HEK293 (cell line): Measurements from ENCODE around the gene AHRR.

ENCODE experiments used
- ZNF354C ChIP-seq: fragments of 450-650 bp; formaldehyde crosslinking; IDR thresholded peaks from 2 replicates; pipeline ENCODE4 v1.5.1; 2016; ENCODE audit warnings: missing biosample characterization, missing genetic modification characterization, low read depth, borderline replicate concordance
- ZNF362 ChIP-seq: fragments of 450-650 bp; formaldehyde crosslinking; IDR thresholded peaks from 2 replicates; pipeline ENCODE4 v1.5.1; 2016; ENCODE audit warnings: missing biosample characterization, missing genetic modification characterization
- TF ChIP-seq, protein P1 (sequence below): fragments of 450-650 bp; formaldehyde crosslinking; IDR thresholded peaks from 2 replicates; pipeline ENCODE4 v1.5.1; 2016; ENCODE audit warnings: missing biosample characterization, missing genetic modification characterization
- TF ChIP-seq, protein P2 (sequence below): fragments of 450-650 bp; formaldehyde crosslinking; IDR thresholded peaks from 2 replicates; pipeline ENCODE4 v1.5.1; 2016; ENCODE audit warnings: missing biosample characterization, missing genetic modification characterization

- TF ChIP-seq ZNF354C (tag by site-specific recombination) (no peak), ZNF362 (tag by site-specific recombination) (no peak)
- TF ChIP-seq, protein P1, sequence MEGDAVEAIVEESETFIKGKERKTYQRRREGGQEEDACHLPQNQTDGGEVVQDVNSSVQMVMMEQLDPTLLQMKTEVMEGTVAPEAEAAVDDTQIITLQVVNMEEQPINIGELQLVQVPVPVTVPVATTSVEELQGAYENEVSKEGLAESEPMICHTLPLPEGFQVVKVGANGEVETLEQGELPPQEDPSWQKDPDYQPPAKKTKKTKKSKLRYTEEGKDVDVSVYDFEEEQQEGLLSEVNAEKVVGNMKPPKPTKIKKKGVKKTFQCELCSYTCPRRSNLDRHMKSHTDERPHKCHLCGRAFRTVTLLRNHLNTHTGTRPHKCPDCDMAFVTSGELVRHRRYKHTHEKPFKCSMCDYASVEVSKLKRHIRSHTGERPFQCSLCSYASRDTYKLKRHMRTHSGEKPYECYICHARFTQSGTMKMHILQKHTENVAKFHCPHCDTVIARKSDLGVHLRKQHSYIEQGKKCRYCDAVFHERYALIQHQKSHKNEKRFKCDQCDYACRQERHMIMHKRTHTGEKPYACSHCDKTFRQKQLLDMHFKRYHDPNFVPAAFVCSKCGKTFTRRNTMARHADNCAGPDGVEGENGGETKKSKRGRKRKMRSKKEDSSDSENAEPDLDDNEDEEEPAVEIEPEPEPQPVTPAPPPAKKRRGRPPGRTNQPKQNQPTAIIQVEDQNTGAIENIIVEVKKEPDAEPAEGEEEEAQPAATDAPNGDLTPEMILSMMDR (tag by site-specific recombination): no peak
- TF ChIP-seq, protein P2, sequence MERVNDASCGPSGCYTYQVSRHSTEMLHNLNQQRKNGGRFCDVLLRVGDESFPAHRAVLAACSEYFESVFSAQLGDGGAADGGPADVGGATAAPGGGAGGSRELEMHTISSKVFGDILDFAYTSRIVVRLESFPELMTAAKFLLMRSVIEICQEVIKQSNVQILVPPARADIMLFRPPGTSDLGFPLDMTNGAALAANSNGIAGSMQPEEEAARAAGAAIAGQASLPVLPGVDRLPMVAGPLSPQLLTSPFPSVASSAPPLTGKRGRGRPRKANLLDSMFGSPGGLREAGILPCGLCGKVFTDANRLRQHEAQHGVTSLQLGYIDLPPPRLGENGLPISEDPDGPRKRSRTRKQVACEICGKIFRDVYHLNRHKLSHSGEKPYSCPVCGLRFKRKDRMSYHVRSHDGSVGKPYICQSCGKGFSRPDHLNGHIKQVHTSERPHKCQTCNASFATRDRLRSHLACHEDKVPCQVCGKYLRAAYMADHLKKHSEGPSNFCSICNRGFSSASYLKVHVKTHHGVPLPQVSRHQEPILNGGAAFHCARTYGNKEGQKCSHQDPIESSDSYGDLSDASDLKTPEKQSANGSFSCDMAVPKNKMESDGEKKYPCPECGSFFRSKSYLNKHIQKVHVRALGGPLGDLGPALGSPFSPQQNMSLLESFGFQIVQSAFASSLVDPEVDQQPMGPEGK: no peak
Observed at GRCh38 chr5:444226-444625, 122.7 kb downstream of the AHRR start.
